Heart left ventricle (tissue), 16 donors: ENCODE data around the gene U2AF1L4. TPM values are rescaled to one million over a fixed set of nuclear protein-coding genes. Genes with fewer than 3 reads are reported as not detected.

ENCODE experiments used
- ATAC-seq, 4 donors: fragments of 200-7000 bp; cut with Tn5 transposase; one replicate each; pipeline ENCODE4 v1.9.1; 2020 to 2022; ENCODE audit warnings: moderate library complexity in 4 of 4, mild to moderate bottlenecking in 3 of 4, moderate number of reproducible peaks in 1 of 4
- DNase-seq, 5 donors: peaks; one replicate each; pipeline ENCODE4 v3.0.0-alpha.2; 2020
- H3K27ac ChIP-seq, 12 donors: fragments of 200-600 bp; sonication (generic) in 4 of 12; one replicate each; pipeline versions ENCODE4 v1.5.0 to v1.8.0; 2016 to 2022; ENCODE audit warnings: mild to moderate bottlenecking in 2 of 12
- H3K27me3 ChIP-seq, 9 donors: fragments of 200-600 bp; sonication (generic) in 2 of 9; one replicate each; pipeline versions ENCODE4 v1.5.1 to v1.8.0; 2016 to 2022; ENCODE audit warnings: mild to moderate bottlenecking in 3 of 9
- H3K36me3 ChIP-seq, 9 donors: fragments of 200-600 bp; sonication (generic) in 2 of 9; one replicate each; pipeline versions ENCODE4 v1.5.0 to v1.8.0; 2018 to 2022; ENCODE audit warnings: mild to moderate bottlenecking in 2 of 9
- H3K4me1 ChIP-seq, 12 donors: fragments of 200-600 bp; sonication (generic) in 4 of 12; one replicate each; pipeline versions ENCODE4 v1.5.0 to v1.8.0; 2016 to 2022; ENCODE audit warnings: mild to moderate bottlenecking in 3 of 12
- H3K4me3 ChIP-seq, 12 donors: fragments of 200-600 bp; sonication (generic) in 4 of 12; one replicate each; pipeline versions ENCODE4 v1.5.0 to v1.8.0; 2017 to 2022; ENCODE audit warnings: mild to moderate bottlenecking in 9 of 12, moderate library complexity in 4 of 12
- H3K9me3 ChIP-seq, 12 donors: fragments of 200-600 bp; sonication (generic) in 4 of 12; one replicate each; pipeline versions ENCODE4 v1.5.0 to v1.8.0; 2016 to 2022; ENCODE audit warnings: mild to moderate bottlenecking in 1 of 12
- CTCF ChIP-seq, 12 donors: fragments of 200-600 bp; sonication (generic) in 4 of 12; IDR thresholded peaks; one replicate each; pipeline versions ENCODE4 v1.5.0 to v1.8.0; 2018 to 2022; ENCODE audit warnings: antibody characterized with exemption in 12 of 12, mild to moderate bottlenecking in 5 of 12
- POLR2A ChIP-seq, 2 donors: fragments of 450-650 bp; IDR thresholded peaks; one replicate each; pipeline ENCODE4 v1.6.1; 2017; ENCODE audit warnings: antibody characterized with exemption in 2 of 2, mild to moderate bottlenecking in 2 of 2, moderate library complexity in 2 of 2
- WGBS, 4 donors: extraction: QIAGEN DNeasy Blood & Tissue Kit in 2 of 4; methylation state at CpG; one replicate each; pipeline versions ENCODE4 v1.1.5 to v1.1.7; 2013 to 2018; 5-methylcytosine and 5-hydroxymethylcytosine counted together
- intact Hi-C, 10 donors: fragments of 100-400 bp; cut with DNase I; formaldehyde crosslinking; loops; one replicate each; pipeline versions ENCODE4 v1.11.1 to v1.14.2; 2022
- polyA plus RNA-seq, 2 donors: library from polyadenylated mRNA; stranded (reverse); fragments of 200-250 nt; gene quantifications; one replicate each; pipeline ENCODE4 v1.2.3, GENCODE V29; 2013
- total RNA-seq, 9 donors: library from RNA; depleted of rRNA in 2 of 9; stranded (reverse); fragments of >200 nt in 2 of 9; fragmentation: NEBNext Ultra II Directional in 3 of 9; extraction: Animal tissue kit (Norgen Biotek cat#: 25700) in 3 of 9; gene quantifications; one replicate each; pipeline versions ENCODE4 v1.1.0 to v1.2.4, GENCODE V29; 2016 to 2023
- donor health status: ischemic (EF 13 %, LVEDD 7.1; RV severe dilation, severe dysfunction).
- donor health status: healthy with polysubstance abuse.
- donor health status: DM: no; HTN: yes; CAD: no.
- donor health status: DM: no; HTN: no; CAD: no.
- donor health status: ischemic (EF 25% LVEDD 6.9; RV normal size, moderate dysfunction).
- donor health status: ischemic (EF 25% LVEDD 5.7; RV mildly dilated, moderate dysfunction).
- donor health status: healthy.
- donor health status: DM: yes; HTN: yes; CAD: no.
- donor health status: ischemic (EF 35%, LVEDD 5.7; RV mildly dilated, moderate dysfunction).
- donor health status: nonischemic (EF 11% LVEDD 7.7; RV severe dilation, severe dysfunction).
- donor health status: DM: yes; HTN: yes; CAD: no.
- donor health status: PGD.
- donor health status: ischemic (EF 29% LVEDD 5.4; RV normal size, mild dysfunction).
- donor health status: nonischemic (EF 23%, LVEDD 6.1; RV moderate dilation, normal function).

Gene U2AF1L4
- total and polyA plus RNA-seq, 11 donors = 7.2 to 32.8 (median 20.9) TPM

GRCh38 chr19:35738021-35738886, 7.0 kb downstream of the U2AF1L4 start:
- intact Hi-C loops = no loop called here

GRCh38 chr19:35736913-35737886, 8.0 kb downstream of the U2AF1L4 start:
- Histone ChIP-seq H3K9me3 (no peaks in the 10 kb centered on the region), H3K27ac (no peak overlapping the region), H3K36me3 (peaks cover 0 to 70% (median 62%) of the 10 kb centered on the region in 9 donors), H3K4me1 (peaks cover 3 to 30% (median 14%) of the 10 kb centered on the region in 12 donors), H3K27me3 (no peaks in the 10 kb centered on the region), H3K4me3 (no peak overlapping the region)
- 87 to 91% (median 89%) methylated on average over 17 to 22 of the region's 22 CpGs for WGBS, 4 donors
- ATAC-seq = no peak
- TF ChIP-seq CTCF (IDR thresholded peaks at IDR 0.05) (no peak), POLR2A (IDR thresholded peaks at IDR 0.05) (no peak)
- intact Hi-C loops = no loop called here
- DNase-seq = no peak

More at GRCh38 chr19:35738021-35738886, 7.0 kb downstream of the U2AF1L4 start:
- peaks cover 3 to 38% (median 14%) of the 10 kb centered on the region in 12 donors for H3K4me1 ChIP-seq
- TF ChIP-seq POLR2A (IDR thresholded peaks at IDR 0.05) = no peak
- no peak for TF ChIP-seq CTCF (IDR thresholded peaks at IDR 0.05)
- ATAC-seq (no peak), DNase-seq (no peak)
- peaks cover 0 to 65% (median 59%) of the 10 kb centered on the region in 9 donors for H3K36me3 ChIP-seq
- H3K27ac ChIP-seq = no peak overlapping the region
- H3K9me3 ChIP-seq = no peaks in the 10 kb centered on the region
- 90 to 93% (median 93%) methylated on average over 33 to 37 of the region's 37 CpGs for WGBS, 4 donors
- no peaks in the 10 kb centered on the region for H3K27me3 ChIP-seq
- H3K4me3 ChIP-seq = no peak overlapping the region

- H3K36me3 ChIP-seq = peaks cover 0 to 92% (median 85%) of the 10 kb centered on the region in 9 donors
- no peak overlapping the region for H3K27ac ChIP-seq
- 79 to 82% (median 81%) methylated on average over 5 of the region's 5 CpGs for WGBS, 4 donors
- no peak overlapping the region for H3K4me3 ChIP-seq
- ATAC-seq (no peak), DNase-seq (no peak)
- H3K27me3 ChIP-seq = no peaks in the 10 kb centered on the region
- TF ChIP-seq CTCF (IDR thresholded peaks at IDR 0.05) = no peak
- TF ChIP-seq POLR2A (IDR thresholded peaks at IDR 0.05) = no peak
- intact Hi-C loops = no loop called here
- H3K9me3 ChIP-seq = no peaks in the 10 kb centered on the region
- H3K4me1 ChIP-seq = peaks cover 0 to 11% (median 4%) of the 10 kb centered on the region in 12 donors
Measured at GRCh38 chr19:35734889-35735288, 10.3 kb downstream of the U2AF1L4 start.
